Esophagus squamous epithelium (tissue), 4 donors: ENCODE results near the gene RAB11B.

Source experiments
- CTCF ChIP-seq, 6 experiments: fragments of 450-650 bp in 4 of 6; fragments of 200-600 bp in 2 of 6; sonication (generic) in 2 of 6; IDR thresholded peaks; one replicate each; pipeline ENCODE4 v1.5.1; 2016 to 2019; ENCODE audit warnings: antibody characterized with exemption in 6 of 6, mild to moderate bottlenecking in 4 of 6, moderate library complexity in 4 of 6
- POLR2A ChIP-seq, 4 donors: fragments of 450-650 bp; IDR thresholded peaks; one replicate each; pipeline ENCODE4 v1.6.1; 2017; ENCODE audit warnings: antibody characterized with exemption in 4 of 4, mild to moderate bottlenecking in 4 of 4, moderate library complexity in 3 of 4

GRCh38 chr19:8392017-8392591 is 1.9 kb downstream of the RAB11B start:
- TF ChIP-seq CTCF (IDR thresholded peaks at IDR 0.05), result no peak
- no peak for TF ChIP-seq POLR2A (IDR thresholded peaks at IDR 0.05)
